Measurements from ENCODE around the gene TNN.

DNA sequence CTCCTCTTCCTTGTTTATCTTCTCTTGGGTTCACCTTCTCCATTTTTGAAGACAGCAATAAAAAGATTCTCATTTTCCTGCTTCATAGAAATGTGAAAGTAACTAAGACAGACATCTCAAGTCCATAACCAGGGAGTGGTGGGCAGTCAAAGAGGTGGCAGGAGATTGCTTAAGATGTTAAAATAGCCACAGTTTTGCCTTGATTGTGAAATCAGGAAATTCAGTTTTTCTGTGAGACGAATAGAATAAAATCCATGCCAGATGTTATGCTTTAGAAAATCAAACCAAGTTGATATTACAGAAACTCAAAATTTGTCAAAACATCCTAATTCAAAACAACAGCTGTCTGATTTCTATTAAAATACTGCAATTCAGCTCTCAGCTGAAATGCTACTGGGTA, 57.2 kb downstream of the TNN start:
- no peak for TF ChIP-seq POLR2A (IDR thresholded peaks at IDR 0.05; ENCODE audit: low read depth, low read length)
- no peak for TF ChIP-seq ZNF24 (IDR thresholded peaks at IDR 0.05)
- no peak for TF ChIP-seq MTA3 (IDR thresholded peaks at IDR 0.05; ENCODE audit: borderline replicate concordance, low read length)
- TF ChIP-seq CHD4 (IDR thresholded peaks at IDR 0.05), result no peak
- no peak for TF ChIP-seq YY1 (IDR thresholded peaks at IDR 0.05; ENCODE audit: low read depth, low read length)
- TF ChIP-seq, protein P1, sequence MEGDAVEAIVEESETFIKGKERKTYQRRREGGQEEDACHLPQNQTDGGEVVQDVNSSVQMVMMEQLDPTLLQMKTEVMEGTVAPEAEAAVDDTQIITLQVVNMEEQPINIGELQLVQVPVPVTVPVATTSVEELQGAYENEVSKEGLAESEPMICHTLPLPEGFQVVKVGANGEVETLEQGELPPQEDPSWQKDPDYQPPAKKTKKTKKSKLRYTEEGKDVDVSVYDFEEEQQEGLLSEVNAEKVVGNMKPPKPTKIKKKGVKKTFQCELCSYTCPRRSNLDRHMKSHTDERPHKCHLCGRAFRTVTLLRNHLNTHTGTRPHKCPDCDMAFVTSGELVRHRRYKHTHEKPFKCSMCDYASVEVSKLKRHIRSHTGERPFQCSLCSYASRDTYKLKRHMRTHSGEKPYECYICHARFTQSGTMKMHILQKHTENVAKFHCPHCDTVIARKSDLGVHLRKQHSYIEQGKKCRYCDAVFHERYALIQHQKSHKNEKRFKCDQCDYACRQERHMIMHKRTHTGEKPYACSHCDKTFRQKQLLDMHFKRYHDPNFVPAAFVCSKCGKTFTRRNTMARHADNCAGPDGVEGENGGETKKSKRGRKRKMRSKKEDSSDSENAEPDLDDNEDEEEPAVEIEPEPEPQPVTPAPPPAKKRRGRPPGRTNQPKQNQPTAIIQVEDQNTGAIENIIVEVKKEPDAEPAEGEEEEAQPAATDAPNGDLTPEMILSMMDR (IDR thresholded peaks at IDR 0.05 in 2 of 3, conservative IDR thresholded peaks at IDR 0.05 in 1 of 3; ENCODE audit: control insufficient read depth in 2 of 3, extremely low read depth in 1 of 3, insufficient read depth in 1 of 3, low read depth in 3 of 3, low read length in 3 of 3), result no peak
- no peak for TF ChIP-seq RAD21 (IDR thresholded peaks at IDR 0.05; ENCODE audit: insufficient read depth, low read depth, low read length)
- TF ChIP-seq FOXM1 (IDR thresholded peaks at IDR 0.05; ENCODE audit: low read depth, low read length), result no peak
- TF ChIP-seq, protein P2, sequence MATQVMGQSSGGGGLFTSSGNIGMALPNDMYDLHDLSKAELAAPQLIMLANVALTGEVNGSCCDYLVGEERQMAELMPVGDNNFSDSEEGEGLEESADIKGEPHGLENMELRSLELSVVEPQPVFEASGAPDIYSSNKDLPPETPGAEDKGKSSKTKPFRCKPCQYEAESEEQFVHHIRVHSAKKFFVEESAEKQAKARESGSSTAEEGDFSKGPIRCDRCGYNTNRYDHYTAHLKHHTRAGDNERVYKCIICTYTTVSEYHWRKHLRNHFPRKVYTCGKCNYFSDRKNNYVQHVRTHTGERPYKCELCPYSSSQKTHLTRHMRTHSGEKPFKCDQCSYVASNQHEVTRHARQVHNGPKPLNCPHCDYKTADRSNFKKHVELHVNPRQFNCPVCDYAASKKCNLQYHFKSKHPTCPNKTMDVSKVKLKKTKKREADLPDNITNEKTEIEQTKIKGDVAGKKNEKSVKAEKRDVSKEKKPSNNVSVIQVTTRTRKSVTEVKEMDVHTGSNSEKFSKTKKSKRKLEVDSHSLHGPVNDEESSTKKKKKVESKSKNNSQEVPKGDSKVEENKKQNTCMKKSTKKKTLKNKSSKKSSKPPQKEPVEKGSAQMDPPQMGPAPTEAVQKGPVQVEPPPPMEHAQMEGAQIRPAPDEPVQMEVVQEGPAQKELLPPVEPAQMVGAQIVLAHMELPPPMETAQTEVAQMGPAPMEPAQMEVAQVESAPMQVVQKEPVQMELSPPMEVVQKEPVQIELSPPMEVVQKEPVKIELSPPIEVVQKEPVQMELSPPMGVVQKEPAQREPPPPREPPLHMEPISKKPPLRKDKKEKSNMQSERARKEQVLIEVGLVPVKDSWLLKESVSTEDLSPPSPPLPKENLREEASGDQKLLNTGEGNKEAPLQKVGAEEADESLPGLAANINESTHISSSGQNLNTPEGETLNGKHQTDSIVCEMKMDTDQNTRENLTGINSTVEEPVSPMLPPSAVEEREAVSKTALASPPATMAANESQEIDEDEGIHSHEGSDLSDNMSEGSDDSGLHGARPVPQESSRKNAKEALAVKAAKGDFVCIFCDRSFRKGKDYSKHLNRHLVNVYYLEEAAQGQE (IDR thresholded peaks at IDR 0.05; ENCODE audit: low read depth, low read length), result no peak
- TF ChIP-seq, protein P3, sequence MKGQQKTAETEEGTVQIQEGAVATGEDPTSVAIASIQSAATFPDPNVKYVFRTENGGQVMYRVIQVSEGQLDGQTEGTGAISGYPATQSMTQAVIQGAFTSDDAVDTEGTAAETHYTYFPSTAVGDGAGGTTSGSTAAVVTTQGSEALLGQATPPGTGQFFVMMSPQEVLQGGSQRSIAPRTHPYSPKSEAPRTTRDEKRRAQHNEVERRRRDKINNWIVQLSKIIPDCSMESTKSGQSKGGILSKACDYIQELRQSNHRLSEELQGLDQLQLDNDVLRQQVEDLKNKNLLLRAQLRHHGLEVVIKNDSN (IDR thresholded peaks at IDR 0.05; ENCODE audit: borderline replicate concordance, extremely low read length, insufficient read depth, low read depth, low read length), result no peak
- no peak for TF ChIP-seq CEBPB (IDR thresholded peaks at IDR 0.05; ENCODE audit: borderline replicate concordance in 1 of 2, low read depth in 2 of 2, low read length in 2 of 2)
- TF ChIP-seq EZH2 (IDR thresholded peaks at IDR 0.05; ENCODE audit: borderline replicate concordance, control insufficient read depth, low read depth, low read length), result no peak
- TF ChIP-seq NBN (IDR thresholded peaks at IDR 0.05), result no peak

All from GM12878 (cell line).